GM21619 (cell line): ENCODE results near the gene ZNF683.
"Not testable (repeated sequence)": the region's sequence is repeated elsewhere in the genome, so short reads cannot be mapped to it uniquely, and the experiment has no call there.

Experiments
- ATAC-seq: cut with Tn5 transposase; IDR thresholded peaks from one replicate; pipeline ENCODE4 v1.9.1; 2021; ENCODE audit not compliant: unreplicated experiment

Gene ZNF683

GRCh38 chr1:26387447-26387846 is 14.9 kb upstream of the ZNF683 start:
- ATAC-seq, result no peak

GRCh38 chr1:26385063-26385462 is 12.5 kb upstream of the ZNF683 start:
- ATAC-seq, result not testable (repeated sequence)

GRCh38 chr1:26384076-26384475 is 11.5 kb upstream of the ZNF683 start:
- ATAC-seq, result no peak

- ATAC-seq, result no peak
Measured at GRCh38 chr1:26378879-26379251, 6.3 kb upstream of the ZNF683 start.

GRCh38 chr1:26378088-26378878 is 5.7 kb upstream of the ZNF683 start:
- peak; percentile 91 for ATAC-seq

- no peak for ATAC-seq
Measured at GRCh38 chr1:26376050-26376449, 3.5 kb upstream of the ZNF683 start.

GRCh38 chr1:26375081-26375480 is 2.5 kb upstream of the ZNF683 start:
- no peak for ATAC-seq

- ATAC-seq, result not testable (repeated sequence)
Measured at GRCh38 chr1:26374361-26374760, 1.8 kb upstream of the ZNF683 start.

- no peak for ATAC-seq
Measured at GRCh38 chr1:26373789-26374188, 1.2 kb upstream of the ZNF683 start.

- no peak for ATAC-seq
Measured at GRCh38 chr1:26373281-26373680, 731 bp upstream of the ZNF683 start.

- no peak for ATAC-seq
Measured at GRCh38 chr1:26372039-26372438, 511 bp downstream of the ZNF683 start.

- no peak for ATAC-seq
Measured at GRCh38 chr1:26370591-26371382, 1.8 kb downstream of the ZNF683 start.

GRCh38 chr1:26368486-26368885 is 4.1 kb downstream of the ZNF683 start:
- no peak for ATAC-seq

- no peak for ATAC-seq
Measured at GRCh38 chr1:26368006-26368405, 4.5 kb downstream of the ZNF683 start.

GRCh38 chr1:26367441-26367840 is 5.1 kb downstream of the ZNF683 start:
- ATAC-seq, result no peak

GRCh38 chr1:26364956-26365355 is 7.6 kb downstream of the ZNF683 start:
- ATAC-seq, result no peak

GRCh38 chr1:26363549-26364448 is 8.8 kb downstream of the ZNF683 start:
- no peak for ATAC-seq

- ATAC-seq, result no peak
Measured at GRCh38 chr1:26362331-26362730, 10.2 kb downstream of the ZNF683 start.

- ATAC-seq, result no peak
Measured at GRCh38 chr1:26361605-26362122, 10.9 kb downstream of the ZNF683 start.

GRCh38 chr1:26360807-26361604 is 11.5 kb downstream of the ZNF683 start:
- ATAC-seq, result no peak
